ENCODE measurements around the gene DPYSL5.

DPYSL5 gene

GRCh38 chr2:26934985-26935384, 87.1 kb downstream of the DPYSL5 start:
- no peak for DNase-seq

DNA sequence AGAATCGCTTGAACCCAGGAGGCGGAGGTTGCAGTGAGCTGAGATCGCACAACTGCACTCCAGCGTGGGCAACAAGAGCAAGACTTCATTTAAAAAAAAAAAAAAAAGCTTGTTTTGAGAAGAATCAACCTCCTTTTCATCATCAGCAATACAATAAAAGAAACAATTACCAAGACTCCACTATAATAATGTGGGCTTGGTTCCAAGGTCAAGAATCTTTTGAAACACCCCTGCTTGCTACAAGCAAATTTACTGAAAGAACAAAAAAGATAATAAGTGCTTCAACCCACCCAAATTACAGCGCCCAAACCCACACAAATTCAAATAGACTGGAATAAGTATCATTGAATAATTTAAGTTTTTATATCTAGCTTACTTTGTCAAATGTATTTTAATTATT, 88.9 kb downstream of the DPYSL5 start:
- no peak for DNase-seq

DNA sequence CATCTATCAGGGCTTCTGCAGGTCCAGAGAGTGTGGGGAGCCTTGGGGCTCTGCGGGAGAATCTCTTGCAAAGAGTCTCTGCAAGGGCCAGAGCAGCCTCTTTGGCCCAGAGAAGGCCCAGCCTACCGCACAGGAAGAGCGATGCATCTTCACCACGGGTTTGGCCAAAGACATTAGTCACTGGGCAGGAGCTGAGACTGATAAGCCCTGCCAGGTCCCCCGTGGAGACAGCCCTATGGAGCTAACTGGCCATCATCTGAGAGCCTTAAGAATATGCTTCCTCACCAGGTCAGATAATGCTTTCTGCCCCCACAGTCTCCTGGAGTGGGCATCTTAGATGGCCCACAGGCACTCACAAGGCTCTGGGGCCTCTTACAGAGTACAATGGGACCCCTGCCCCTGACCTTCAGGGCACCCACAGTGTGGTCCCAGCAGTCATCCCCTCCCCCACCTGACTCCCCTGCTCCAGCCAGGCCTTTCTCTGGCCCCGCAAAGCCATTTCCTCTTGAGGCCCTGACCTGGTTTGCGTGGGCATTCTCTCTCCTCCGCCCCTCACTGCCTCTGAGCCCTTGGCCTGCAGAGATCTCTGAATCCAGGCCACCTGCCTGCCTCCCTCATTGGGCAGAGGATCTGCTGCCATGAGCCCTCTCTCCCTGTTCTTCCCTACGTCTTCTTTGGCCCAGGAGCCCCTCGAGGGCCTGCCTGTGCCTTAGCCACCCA, 90.6 kb downstream of the DPYSL5 start:
- no peak for DNase-seq

- DNase-seq = no peak
Observed at GRCh38 chr2:26940001-26940400, 92.1 kb downstream of the DPYSL5 start.

DNA sequence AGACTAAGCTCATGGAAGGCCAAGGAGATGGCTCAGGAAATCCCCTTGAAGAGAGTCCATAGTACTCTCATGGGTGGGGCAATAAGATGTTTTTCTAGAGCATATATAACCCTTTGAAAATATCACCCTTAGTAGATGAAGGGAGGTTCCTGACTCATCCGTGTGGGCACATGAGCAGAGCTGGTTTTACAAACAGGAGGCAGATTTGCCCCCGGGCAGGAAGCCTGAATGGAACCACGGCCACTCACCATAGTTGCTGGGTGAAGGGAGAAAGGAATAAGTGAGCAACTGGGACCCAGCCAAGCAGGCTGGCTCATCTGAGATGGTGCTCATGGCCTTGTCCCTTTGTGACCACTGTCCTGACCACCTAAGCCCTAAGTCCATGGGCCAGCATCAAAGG, 93.6 kb downstream of the DPYSL5 start:
- DNase-seq = no peak

DNA sequence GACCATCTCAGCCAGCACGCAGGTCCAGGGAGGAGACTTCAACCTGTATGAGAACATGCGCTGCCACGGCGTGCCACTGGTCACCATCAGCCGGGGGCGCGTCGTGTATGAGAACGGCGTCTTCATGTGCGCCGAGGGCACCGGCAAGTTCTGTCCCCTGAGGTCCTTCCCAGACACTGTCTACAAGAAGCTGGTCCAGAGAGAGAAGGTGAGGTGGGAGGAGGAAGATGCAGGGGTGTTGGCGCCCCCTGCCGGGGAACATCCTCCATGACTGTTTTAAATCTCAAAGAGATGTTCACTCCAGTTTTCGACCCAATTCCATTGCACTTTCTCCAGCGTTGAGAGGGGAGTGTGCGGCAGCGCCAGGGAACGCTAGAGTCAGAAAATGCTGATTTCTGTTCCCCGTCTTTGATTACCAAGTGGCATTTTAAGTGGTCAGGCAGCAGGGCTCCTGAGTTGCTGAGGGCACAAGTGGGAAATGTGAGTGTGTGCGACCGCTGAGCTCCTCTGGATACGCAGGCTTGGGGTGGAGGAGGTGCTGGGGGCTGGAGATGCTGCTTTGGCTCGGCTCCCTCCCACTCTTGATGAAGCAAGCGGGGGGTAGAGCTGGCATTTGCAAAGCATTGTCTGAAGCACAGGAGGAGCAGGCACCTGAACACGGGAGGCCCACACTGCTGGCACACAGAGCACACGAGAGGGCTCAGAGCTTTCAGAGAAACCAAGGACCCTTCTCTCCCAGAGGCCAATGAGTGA, 94.8 kb downstream of the DPYSL5 start:
- DNase-seq = peak; percentile 74 to 77

- no peak for DNase-seq
Observed at GRCh38 chr2:26945991-26946750, 98.2 kb downstream of the DPYSL5 start.

- no peak for DNase-seq
Observed at GRCh38 chr2:26946841-26947784, 99.2 kb downstream of the DPYSL5 start.

DNA sequence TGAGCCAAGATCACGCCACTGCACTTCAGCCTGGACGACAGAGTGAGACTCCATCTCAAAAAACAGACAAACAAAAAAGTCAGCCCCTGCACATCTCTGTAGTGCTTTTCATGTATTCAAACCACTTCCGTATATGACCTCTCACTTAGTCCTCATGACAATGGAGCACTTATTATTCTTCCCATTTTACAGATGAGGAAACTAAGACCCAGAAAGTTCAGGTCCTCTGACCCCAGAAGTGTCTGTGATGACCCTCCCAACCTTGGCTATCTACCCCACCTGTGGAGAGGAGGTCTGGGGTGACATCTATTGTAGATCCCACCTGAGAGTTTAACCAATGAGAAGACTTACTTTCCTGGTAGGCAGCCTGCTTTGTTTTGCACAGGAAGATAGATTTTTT, 100.9 kb downstream of the DPYSL5 start:
- no peak for DNase-seq

DNA sequence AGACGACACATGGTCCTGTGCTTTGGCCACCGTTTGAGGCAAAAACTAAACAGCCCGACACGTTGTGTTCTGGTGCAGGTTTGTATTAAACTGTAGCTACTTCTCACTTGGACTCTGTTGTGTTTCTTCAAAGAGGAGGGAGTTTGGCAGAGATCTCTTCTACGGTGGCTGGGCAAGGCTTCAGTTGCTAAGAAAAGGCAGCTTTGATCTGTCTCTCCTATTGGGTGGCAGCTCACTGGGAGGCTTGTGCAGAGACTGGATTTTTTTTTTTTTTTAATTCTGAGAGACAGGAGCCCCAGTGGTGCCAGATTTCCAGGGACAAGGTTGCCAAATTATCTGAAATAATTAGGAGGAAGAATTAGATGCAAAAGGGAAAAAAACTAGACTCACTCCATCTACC, 102.3 kb downstream of the DPYSL5 start:
- DNase-seq = no peak

- DNase-seq = no peak
Observed at GRCh38 chr2:26951236-26951635, 103.3 kb downstream of the DPYSL5 start.

- no peak for DNase-seq
Observed at GRCh38 chr2:26952374-26952773, 104.4 kb downstream of the DPYSL5 start.

DNA sequence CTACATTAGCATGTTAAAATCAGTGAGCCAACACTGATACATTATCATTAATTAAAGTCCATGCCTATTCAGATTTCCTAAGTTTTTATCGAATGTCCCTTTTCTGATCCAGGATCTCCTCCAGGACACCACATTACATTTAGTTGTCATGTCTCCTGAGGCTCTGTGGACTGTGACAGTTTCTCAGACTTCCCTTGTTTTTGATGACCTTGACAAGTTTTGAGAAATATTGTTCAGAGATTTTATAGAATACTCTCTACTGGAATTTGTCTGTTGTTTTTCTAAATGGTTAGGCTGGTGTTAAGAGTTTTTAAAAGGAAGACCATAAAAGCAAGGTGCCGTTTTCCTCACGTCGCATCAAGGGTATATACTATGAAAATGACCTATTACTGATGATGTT, 106.2 kb downstream of the DPYSL5 start:
- no peak for DNase-seq

DNA sequence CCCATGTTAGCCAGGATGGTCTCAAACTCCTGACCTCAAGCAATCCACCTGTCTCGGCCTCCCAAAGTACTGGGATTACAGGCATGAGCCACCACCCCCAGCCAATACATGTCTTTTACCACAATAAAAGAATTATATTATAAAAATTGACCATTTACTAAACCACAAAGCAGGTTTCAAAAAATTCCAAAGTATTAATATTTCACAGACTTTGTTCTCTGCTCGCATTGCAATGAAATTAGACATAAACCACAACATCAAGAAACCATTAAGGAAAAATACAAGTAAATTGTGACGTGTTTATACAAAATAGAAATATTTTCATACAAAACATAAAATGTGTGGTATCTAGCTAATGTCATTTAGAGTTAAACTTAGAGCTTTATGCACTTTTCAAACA, 109.1 kb downstream of the DPYSL5 start:
- DNase-seq = no peak

DNA sequence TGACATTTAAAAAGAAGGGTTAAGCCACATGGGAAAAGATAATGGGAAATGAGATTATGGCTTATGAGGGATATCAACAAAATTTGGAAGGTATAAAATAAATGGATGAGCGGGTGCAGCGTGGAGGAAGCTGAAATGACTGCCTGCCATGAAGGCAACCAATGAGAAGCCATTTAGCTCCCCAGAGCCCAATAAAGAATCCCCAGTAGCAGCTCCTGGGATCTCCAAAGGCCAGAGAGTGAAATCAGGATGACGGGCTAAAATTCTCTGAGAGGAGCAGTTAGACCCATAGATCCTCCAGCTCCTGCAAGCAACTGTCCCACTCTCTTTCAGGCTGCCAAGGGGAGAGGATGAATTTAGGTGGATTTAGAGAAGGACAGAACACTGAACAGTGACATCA, 109.6 kb downstream of the DPYSL5 start:
- no peak for DNase-seq

GRCh38 chr2:26959331-26959730, 111.4 kb downstream of the DPYSL5 start:
- no peak for DNase-seq

- no peak for DNase-seq
Observed at GRCh38 chr2:26964446-26965130, 116.7 kb downstream of the DPYSL5 start.

DNA sequence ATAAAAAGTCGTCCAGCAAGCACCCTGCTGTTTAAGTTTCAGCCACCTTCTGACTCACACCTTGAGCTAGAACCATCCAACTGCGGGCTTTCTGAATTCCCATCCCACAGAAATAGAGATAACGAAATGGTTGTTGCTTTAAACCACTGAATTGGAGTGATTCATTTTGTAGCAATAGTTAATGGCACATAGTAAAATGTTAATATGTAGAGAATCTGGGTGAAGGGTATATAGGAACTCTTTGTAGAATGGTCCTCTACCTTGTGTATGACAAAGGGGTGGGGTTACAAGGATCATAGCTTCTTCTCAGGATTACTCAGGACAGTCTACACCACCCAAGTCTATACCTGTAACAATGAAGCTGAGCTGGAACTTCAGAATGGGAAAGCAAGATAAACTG, 120.1 kb downstream of the DPYSL5 start:
- no peak for DNase-seq

GRCh38 chr2:26969077-26969844, 121.3 kb downstream of the DPYSL5 start:
- DNase-seq = no peak

DNA sequence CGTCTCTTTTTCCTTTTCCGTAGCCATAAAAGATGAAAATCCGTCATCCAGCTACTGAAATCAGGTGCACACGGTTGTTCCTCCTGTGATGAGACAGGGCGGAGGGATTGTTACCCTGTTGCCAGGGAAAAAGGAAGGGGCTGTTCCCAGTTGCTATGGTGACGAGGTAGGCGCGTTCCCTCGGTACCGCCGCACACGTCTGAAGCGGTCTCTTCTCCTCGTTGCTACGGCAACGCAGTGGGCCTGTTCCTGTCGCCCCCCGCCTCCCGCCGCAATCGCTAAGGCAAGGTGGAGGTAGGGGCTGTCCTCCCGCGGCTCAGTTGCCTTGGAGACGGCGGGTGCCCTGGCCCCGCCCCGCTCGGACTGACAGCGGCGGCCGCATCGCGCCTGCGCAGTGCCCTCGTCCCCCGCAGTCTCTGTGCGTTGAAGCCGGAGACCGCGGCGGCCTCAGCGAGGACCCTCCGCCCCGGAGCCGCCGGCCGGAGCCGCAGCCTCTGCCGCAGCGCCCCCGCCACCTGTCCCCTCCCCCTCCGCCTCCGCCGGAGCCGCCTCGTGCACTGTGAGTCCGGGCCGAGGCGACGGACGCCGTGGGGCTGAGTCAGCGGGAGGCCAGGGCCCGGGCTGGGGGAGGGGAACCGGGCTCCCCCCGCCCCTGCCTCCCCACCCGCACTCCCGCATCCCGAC, 122.5 kb downstream of the DPYSL5 start, which contains the start of gene MAPRE3:
Gene MAPRE3, plus strand, starts transcription at position 394 of the 684 bp plus-strand sequence. CDS start 51,582 bp downstream, outside the sequence.
- peak; percentile 81 to 84 for DNase-seq
